Body of pancreas (tissue), 4 donors: Measurements from ENCODE around the gene ASXL3.

ENCODE experiments used
- CTCF ChIP-seq, 7 experiments: fragments of 450-650 bp in 4 of 7; fragments of 200-600 bp in 3 of 7; sonication (generic) in 3 of 7; IDR thresholded peaks; one replicate each; pipeline ENCODE4 v1.5.1; 2016 to 2019; ENCODE audit warnings: antibody characterized with exemption in 7 of 7
- POLR2A ChIP-seq, 3 donors: fragments of 450-650 bp; IDR thresholded peaks; one replicate each; pipeline ENCODE4 v1.6.1; 2016; ENCODE audit warnings: antibody characterized with exemption in 3 of 3, mild to moderate bottlenecking in 2 of 3

- TF ChIP-seq CTCF (IDR thresholded peaks at IDR 0.05) = no peak
- TF ChIP-seq POLR2A (IDR thresholded peaks at IDR 0.05) = no peak
These were observed 124.6 kb downstream of the ASXL3 start for GRCh38 chr18:33702625-33703024.
